HG03196 (cell line): ENCODE results near the gene AASDH.

Experiments
- ATAC-seq: cut with Tn5 transposase; IDR thresholded peaks from one replicate; pipeline ENCODE4 v1.9.1; 2021; ENCODE audit not compliant: unreplicated experiment

AASDH gene, protein sequence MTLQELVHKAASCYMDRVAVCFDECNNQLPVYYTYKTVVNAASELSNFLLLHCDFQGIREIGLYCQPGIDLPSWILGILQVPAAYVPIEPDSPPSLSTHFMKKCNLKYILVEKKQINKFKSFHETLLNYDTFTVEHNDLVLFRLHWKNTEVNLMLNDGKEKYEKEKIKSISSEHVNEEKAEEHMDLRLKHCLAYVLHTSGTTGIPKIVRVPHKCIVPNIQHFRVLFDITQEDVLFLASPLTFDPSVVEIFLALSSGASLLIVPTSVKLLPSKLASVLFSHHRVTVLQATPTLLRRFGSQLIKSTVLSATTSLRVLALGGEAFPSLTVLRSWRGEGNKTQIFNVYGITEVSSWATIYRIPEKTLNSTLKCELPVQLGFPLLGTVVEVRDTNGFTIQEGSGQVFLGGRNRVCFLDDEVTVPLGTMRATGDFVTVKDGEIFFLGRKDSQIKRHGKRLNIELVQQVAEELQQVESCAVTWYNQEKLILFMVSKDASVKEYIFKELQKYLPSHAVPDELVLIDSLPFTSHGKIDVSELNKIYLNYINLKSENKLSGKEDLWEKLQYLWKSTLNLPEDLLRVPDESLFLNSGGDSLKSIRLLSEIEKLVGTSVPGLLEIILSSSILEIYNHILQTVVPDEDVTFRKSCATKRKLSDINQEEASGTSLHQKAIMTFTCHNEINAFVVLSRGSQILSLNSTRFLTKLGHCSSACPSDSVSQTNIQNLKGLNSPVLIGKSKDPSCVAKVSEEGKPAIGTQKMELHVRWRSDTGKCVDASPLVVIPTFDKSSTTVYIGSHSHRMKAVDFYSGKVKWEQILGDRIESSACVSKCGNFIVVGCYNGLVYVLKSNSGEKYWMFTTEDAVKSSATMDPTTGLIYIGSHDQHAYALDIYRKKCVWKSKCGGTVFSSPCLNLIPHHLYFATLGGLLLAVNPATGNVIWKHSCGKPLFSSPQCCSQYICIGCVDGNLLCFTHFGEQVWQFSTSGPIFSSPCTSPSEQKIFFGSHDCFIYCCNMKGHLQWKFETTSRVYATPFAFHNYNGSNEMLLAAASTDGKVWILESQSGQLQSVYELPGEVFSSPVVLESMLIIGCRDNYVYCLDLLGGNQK

DNA sequence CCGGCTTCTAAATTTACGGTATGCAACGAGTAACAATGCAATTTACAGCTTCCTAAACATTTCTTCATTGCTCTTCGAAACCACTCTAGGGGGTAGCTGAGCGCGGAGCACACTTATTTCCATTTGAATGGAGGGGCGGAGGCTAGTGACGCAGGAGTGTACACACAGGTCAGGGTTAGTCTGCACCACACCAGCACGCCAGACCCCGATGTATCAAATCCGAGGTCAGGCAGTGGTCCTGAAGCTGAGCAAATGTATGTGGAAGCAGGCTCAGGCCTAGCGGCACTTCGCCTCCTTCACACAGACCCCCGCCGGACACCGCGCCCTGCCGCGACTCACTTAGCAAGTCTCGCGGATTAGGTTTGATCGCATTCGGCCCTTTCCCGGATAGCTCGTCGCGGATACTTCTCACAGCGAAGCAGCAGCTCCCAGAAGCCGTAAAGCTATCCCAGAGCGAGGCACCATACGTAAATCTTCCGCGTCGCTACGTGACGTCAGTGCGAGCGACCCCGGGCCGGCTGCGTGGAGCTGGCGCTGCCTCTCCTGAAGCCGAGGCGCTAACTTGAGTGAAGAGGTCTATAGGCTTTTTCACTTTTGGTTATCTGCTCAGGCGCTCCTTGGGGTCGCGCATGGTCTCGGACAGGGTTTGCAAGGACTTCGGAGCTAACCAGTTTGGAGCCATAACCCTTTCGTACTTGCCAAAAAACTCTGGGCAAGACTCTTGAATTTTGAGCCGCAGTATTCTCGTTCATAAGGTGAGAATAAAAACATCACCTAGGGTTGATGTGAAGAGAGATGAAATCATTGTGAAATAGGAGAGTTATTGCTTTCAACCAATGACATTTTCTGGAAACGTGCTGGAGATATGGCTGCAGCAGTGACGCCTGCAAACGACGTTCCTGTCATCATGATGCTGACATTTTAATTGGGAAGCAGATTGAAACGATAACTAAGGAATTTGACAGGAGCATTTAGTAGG lies at the start of gene AASDH:
AASDH (minus strand) TSS at position 469 of the 979 bp plus-strand sequence. CDS start 3,192 bp downstream, outside the sequence.
- ATAC-seq = peak; percentile 91

DNA sequence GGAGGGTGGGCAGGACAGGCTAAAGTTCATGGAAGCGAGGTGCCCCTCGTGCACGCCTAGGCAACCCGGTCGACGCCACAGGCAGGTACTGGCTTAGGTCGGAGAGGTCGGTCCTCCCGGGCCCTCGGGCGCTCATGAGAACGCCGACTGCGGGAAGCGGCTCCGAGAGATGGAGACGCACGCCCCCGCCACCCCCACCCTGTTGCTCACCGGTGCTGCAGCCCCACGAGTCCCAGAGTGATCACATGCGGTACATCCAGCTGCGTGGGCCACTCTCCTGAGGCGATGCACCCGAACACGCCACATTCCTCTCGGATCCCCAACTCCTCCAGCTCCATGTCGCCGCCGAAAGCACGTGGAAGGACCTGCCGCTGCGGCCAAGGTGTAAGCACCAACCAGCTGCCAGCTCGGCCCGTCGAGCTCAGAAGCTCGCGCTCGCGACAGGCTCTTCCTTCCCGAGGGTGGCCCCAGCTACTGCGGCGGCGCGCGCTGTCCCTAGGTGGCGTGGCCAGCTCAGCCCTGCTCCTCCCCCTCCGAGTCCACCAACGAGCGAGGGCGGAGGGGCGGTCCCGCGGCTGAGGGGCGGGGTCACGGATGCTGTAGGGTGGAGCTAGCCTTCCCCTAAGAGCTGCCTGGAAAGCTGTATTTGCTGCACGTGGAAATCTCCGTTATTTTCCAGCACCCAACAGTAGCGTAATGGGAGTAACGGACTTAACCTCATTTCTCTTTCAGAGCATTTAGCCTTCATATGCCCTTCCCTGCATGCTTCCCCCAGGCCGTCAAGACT lies 48.0 kb upstream of the AASDH start, which contains the start of gene PPAT:
PPAT (minus strand) TSS at position 476 of the 787 bp plus-strand sequence; CDS start at position 338, 138 bp downstream.
- ATAC-seq = peak; percentile 76

DNA sequence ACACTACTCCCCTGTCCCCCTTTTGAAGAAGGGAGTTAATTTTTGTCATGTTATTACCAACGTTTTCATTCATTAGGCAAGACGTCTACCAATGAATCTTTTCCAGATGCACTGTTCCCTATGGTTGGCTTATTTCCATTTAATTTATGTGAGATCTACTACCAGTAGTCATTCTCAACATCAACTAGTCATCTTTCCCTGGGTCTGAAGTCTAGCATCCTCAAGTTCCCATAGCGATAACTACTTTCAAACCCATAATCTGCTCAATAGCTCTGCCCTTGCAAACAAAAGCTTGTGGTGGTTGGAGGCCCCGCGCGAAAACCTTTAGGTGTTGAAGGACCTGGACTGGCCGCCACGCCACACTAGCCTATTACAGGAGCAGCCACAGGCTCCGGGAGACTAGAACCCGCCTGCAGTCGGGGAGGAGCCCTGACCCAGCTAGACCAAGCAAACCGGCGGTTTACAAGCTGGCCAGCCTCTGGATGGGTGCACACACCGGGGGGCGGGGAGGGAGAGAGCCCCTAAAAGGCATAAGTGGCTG lies 47.4 kb upstream of the AASDH start:
- ATAC-seq = peak; percentile 8

DNA sequence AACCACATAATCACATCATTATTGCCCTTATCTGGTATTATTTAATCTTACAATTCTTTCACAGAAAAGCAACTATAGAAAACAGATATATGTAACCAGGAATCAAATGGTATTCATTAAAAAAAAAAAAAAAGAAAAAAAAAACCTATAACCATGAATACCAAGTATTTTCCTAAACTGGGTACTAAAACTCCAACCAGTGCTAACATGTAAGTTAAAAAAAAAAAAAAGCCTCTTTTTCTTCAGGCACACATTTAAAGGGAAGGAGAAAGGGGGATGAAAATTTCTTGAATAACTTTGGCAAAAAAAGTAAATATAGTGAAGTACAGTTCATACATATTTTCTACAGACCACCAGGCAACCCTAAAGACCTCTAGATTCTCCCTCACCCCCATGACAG lies 46.0 kb upstream of the AASDH start:
- no peak for ATAC-seq

DNA sequence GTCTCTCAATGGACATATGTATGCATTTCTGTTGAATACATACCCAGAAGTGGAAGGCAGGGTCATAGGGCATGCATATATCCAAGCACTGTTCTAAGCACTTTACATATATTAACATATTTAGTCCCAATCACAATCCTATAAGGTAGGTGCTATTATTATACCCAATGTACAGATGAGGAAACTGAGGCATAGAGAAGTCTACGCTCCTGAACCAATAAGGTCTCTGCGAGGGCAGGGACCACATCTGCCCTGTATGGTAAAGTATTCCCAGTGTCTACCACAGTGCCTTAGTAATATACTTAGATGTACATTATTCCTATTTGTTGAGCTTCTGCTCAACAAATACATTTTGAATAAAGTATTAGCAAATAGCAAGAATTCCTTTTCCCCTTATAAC lies 42.9 kb upstream of the AASDH start:
- ATAC-seq = no peak

DNA sequence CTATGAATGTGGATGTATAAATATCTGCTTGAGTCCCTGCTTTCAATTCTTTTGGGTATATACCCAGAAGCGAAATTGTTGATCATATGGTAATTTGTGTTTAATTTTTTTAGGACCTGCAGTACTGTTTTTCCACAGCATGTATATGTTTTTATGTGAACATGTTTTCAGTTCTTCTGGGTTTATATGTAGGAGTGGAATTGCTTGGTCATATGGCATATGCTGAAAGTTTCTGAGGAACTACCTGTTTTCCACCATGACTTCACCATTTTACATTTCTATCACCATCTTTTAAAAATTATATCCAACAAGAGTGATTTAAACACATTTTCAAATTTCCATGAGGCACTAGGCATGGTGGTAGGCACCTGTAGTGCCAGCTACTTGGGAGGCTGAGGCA lies 39.9 kb upstream of the AASDH start:
- no peak for ATAC-seq

DNA sequence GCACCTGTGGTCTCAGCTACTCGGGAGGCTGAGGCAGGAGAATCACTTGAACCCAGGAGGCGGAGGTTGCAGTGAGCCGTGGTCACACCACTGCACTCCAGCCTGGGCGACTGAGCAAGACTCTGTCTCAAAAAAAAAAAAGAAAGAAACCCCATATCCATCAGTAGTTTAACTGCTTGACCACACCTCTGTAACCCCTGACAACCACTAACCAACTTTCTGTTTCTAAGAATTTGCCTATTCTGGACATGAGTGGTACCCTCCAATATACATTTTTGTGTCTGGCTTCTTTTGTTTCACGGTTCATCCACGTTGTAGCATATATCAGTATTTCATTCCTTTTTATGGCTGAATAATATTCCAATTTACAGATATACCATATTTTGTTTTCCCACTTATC lies 39.0 kb upstream of the AASDH start:
- ATAC-seq = no peak

DNA sequence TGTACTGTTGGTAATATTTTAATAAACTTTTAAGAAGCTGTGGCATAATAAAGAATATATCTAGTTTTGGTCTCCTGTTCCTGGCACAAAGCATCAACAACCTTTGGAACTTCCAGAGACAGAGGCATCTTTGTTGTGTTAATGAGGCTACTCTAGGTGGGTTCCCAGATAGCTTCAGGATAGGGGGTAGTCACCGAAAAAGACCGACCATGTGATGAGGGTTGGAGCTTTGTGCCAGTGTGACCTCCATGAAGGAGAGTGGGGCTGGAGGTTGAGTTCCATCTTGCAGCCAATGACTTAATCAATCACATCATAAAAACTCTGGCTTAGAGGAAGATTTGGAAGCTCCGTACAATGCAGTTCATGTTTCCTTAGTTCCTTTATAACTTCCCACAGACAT lies 38.2 kb upstream of the AASDH start:
- ATAC-seq = no peak

DNA sequence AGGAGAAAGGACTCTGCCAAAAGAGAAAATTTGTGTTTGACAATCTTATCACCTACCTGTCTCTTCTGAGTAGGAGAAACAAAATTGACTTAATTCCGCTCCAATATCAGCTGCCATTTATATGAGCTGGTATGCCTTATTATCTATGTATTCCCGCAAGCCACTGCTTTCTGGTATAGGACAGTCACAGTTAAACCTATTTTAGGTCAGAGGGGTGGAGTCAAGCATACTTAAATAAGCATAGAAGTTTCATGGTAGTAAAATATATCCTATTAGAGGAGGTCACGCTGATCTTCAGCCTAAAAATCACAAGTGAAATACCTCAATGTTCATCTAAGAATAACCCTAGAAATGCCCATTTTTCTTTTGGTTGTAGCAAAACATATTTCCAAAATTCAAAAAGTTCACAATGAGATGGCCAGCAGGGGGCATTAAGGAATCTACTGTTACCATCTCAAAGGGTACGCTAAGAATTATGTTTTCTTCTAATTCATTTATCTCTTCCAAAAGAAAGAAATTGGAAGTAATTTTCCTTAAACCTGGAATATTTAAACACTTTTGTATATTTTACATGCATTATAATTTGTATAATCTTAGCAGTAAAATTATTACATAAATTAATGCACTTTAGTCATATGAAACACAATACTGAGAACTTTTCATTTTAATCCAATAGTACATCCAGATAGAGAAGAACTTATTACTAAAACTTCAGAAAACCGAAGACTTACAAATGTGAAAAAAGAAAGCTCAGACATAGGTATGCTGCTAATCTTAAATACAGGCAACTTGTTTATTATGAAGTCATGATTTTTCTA lies 37.6 kb upstream of the AASDH start:
- ATAC-seq = no peak

DNA sequence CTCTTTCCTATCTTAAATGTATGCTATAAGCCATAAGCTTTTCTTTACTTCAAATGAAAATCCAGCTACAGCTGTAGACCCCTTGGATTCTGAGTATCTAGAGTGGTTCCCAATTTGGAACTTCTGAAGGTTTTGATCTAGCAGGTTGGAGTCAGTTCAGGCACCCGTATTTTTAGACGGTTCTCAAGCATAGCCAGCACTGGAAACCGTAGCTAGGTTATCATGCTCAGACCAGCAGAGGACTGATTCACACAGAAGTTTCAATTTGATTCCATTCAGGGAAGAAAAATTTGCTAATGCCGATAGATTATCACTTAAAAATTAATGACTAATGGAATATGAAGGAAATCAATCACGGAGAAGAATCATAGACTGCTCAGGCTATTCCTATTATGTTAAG lies 36.9 kb upstream of the AASDH start:
- ATAC-seq = no peak

DNA sequence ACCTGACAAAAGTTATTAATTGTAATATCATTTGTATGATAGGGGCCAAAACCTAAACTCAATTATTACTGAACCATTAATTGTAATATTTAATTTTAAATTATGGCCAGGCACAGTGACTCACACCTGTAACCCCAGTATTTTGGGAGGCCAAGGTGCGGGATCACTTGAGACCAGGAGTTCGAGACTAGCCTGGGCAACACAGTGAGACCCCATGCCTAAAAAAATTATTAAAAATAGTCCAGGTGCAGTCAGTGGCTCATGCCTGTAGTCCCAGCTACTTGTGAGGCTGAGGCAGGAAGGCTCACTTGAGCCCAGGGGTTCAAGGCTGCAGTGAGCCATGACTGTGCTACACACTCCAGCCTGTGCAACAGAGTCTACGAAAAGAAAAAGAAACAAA lies 30.1 kb upstream of the AASDH start:
- no peak for ATAC-seq

DNA sequence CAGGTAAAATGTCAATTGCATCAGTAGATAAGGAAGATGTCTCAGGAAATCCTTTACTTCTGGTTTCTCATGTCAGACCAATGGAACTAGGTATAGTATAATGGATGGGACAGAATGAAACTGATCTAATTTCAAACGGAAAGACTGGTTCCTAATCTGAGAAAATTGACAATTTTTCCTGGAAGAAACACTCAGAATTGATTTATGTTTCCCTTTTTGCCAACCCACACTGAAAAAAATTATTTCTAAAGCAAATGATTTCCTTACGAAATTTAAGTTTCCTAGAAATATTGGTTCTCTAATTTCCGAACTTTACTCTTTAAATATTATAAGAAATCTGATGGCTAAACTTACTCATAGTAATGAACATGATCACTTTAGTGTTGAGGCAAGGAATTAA lies 29.1 kb upstream of the AASDH start:
- no peak for ATAC-seq

DNA sequence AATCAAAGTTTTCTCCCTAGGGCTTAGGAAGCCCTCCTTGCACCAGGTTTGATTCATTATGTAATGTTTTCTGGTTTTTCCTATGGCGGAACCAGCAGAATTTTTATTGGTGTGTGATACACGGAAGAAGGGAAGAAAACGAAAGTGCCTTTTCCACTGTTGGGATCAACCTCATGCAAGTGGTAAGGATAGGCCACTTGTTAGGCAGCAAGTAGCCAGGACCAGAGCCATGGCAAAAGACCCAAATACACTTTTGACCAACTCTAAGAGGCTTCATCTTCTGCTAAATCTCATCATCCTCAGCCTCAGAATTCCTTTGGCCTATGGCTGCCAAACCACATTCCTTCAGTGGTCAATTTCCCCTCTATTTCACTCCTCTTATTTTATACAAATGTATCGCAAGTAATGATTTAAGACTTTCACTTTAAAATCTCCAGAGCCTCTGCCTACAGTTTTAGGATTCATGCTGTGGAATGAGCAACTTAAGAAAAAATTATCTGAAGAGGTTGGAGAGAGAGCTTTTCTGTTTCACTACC lies 26.9 kb upstream of the AASDH start:
- no peak for ATAC-seq

DNA sequence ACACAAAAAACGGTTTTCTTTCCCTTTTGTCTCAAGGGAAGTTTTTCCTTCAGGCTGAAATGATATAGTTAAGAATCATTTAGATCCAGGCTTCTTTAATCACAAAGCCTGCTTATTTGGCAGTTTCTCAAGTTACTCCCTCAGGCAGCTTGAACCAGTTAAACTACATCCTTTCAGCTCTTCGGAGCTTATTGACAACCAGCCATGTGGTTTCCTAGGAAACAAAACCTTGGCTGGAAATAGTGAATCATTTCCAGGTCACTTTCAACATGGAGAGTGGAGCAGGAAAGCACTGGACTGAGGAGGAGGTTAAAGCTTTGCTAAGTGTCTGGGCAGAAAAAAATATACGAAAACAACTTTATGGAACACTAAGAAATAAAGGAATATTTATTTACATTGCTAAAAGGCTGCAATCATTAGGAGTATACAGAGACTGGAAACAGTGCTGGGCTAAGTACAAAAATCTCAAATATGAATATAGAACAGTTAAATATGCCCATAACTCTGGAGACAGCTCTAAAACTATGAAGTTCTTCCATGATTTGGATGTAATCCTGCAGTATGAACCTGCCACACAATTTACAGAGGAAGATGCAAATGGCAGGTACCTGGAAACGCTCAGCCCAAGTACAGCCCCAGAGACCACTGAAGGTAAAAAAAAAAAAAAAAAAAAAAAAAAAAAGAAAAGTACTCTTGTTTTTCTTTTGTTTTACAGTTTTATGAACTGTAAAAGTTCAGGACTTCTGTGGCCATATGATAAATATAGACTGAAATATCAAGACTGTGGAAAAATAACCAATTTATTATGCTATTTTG lies 23.2 kb upstream of the AASDH start:
- no peak for ATAC-seq

DNA sequence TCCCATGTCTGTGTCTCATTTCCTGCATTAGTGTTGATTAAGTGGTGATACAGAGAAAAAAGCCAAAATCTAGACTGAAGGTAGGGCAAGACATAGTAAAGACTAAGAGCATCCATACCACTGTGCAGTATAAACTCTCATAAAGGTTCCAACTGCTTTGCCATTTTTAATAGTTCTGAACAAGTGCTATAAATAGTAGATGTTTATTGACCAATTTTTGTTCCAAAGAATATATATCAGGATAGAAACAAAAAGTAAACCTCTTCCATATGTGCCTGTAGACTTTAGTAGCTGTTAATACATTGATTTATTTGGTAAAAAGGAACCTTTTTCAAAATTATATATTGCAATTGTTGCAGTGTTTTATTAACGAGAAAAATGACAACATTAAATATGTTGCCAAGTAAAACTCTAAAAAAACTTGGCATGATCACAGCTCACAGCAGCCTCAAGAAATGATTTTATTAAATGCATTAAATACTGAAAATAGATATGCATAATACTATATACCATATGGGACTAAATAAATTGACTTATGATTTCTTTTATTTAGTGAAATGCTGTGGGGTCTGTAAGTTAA lies 22.3 kb upstream of the AASDH start:
- no peak for ATAC-seq

DNA sequence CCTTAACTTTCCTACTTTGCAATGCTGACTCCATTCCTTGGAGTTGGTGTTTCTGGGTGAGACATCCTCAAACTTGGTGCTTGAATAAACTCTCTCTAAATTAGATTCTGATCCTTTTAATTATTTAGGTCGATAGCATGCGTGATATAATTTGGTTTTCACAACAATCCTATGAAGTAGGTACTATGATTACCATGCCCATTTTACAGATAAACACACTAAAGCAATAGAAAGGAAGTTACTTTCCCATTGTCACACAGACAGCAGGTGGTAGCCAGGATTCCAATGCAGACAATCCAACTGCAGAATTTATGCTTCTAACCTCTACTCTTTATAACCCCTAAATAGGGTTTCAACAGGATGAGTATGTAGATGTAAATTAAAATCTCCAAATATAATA lies 21.7 kb upstream of the AASDH start:
- ATAC-seq = no peak

DNA sequence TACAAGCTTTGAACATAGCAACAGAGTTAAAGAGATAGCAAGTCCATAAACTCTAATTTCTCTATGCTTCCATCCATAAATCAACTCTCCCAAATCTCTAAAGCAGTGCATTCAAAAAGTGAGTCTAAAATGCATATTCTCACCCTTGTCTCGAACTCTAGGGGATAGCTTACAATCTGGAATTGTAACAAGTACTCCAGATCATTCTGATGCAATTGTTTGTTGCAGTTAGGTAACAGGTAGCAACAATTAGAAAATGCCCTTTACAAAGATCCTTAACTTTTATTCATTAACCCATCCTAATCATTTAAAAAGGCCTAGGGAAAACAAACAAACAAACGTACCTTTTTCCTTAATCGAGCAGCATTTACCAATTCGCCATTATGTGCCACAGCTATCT lies 18.9 kb upstream of the AASDH start:
- ATAC-seq = no peak
